ENCODE measurements around the gene CXCL17.
"Not testable (repeated sequence)": the region's sequence is repeated elsewhere in the genome, so short reads cannot be mapped to it uniquely, and the experiment has no call there.

CXCL17 gene

DNA sequence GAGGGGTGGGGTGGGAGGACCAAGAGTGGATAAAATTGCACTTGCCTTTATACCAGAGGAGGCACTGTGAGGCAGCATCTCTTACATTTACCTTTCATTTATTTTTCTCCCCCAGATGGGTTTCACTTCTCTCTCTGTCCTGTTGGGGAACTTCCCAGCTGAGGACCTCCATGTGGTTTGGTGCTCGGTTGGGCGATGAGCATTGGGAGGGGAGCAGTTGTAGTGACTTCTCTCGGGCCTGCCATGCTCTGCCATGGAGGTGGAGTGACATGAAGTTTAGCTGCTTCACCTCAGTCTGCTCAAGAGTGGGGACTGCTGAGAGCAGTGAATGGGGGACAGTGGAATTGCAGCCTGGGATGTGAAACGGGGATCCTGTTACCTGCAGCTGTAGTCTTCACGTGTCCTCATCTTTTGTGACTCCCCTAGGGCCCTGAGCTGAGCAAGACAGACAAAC, 23.1 kb upstream of the CXCL17 start:
- DNase-seq (ENCODE audit: low read depth) = no peak

- no peak for DNase-seq (ENCODE audit: low read depth)
Observed at GRCh38 chr19:42461700-42462324, 19.1 kb upstream of the CXCL17 start.

- not testable (repeated sequence) for DNase-seq (ENCODE audit: low read depth)
Observed at GRCh38 chr19:42461231-42461630, 18.5 kb upstream of the CXCL17 start.

DNA sequence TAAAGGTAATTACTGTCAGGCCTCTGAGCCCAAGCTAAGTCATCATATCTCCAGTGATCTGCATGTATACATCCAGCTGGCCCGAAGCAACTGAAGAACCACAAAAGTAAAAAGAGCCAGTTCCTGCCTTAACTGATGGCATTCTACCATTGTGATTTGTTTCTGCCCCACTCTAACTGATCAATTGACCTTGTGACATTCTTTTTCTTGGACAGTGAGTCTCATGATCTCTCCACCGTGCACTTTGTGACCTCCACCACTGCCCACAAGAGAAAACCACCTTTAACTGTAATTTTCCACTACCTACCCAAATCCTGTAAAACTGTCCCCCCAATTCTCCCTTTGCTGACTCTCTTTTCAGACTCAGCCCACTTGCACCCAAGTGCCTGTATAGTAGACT, 17.2 kb upstream of the CXCL17 start:
- no peak for DNase-seq (ENCODE audit: low read depth)

DNA sequence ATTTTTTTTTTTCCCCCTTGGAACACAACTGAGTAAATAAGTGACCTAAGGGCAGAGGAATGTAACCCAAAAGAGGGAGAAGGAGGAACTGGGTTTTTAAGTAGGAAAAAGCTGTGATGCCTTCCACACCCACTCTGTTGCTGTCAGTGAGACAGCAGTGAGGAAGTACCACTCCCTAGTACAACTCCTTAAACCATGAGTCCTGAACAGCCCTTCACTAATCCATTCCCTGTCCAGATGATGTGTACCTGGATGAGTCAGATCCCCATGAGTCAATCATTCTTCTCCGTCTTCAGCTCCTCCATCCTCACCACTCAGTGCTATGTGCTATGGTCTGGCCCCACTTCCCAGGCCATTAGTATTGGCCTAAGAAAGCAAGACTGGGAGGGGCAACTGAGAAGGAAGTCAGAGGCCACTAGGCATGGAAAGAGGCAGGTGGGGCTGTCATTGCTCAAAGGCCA, 12.9 kb upstream of the CXCL17 start:
- no peak for DNase-seq (ENCODE audit: low read depth)

DNA sequence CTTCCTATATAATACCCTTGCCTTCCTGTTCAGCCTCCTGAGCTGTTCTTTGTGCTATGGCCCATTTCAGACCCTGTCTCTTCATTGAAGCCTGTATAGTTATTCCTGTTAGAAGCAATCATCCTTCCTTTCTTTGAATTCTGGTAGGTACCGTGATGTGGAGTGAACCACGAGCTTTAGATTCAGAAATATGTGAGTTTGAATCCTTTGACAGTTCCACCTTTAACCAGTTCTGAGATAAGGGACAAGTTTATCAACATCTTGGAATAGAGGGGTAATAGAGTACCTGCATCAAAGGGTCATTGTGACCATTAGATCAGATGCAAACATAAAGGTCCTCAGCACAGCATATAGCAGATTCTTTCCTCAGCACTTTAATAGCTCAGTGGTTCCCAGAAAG, 12.3 kb upstream of the CXCL17 start:
- no peak for DNase-seq (ENCODE audit: low read depth)

DNA sequence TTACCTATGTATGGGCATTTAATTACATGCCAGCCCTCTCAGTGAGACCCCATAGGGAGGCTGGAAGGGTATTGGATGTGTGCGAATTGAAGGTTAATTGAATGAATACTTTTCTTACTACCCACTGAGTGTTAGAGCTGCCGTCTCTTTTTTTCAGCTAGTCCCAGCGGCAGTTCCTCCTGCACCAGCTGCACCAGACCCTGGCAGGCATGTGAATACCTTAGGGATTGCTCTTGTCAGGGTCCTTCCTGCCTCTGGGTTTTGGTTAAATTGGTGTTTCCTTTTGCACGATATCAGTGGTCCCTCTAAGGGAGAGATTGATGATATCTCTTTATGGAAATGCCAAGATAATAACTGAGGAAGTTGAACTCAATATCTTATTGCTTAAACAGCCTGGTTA, 9.8 kb upstream of the CXCL17 start:
- DNase-seq (ENCODE audit: low read depth) = no peak

- peak; percentile 81 for DNase-seq (ENCODE audit: low read depth)
Observed at GRCh38 chr19:42450314-42450934, 7.7 kb upstream of the CXCL17 start.

DNA sequence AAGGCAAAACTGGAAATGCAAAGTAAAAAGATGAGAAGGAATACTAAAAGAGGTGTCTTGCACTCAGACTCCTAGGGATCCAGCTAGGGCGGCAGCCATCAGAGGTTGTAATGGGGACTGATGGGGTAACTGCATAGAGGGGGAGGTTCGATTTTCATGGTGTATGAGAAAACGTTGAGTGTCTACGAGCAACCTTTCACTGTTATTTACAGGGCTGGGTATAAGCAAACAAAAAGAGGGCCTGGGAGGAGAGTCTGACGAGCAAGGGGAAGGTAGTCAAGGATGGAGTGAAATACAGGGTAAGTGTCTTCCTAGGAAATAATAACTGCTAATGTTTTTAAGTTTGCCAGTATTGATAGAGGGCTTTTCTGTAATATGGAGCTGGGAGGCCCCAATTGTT, 5.6 kb upstream of the CXCL17 start:
- DNase-seq (ENCODE audit: low read depth) = not testable (repeated sequence)

- DNase-seq (ENCODE audit: low read depth) = no peak
Observed at GRCh38 chr19:42445948-42446347, 3.2 kb upstream of the CXCL17 start.

DNA sequence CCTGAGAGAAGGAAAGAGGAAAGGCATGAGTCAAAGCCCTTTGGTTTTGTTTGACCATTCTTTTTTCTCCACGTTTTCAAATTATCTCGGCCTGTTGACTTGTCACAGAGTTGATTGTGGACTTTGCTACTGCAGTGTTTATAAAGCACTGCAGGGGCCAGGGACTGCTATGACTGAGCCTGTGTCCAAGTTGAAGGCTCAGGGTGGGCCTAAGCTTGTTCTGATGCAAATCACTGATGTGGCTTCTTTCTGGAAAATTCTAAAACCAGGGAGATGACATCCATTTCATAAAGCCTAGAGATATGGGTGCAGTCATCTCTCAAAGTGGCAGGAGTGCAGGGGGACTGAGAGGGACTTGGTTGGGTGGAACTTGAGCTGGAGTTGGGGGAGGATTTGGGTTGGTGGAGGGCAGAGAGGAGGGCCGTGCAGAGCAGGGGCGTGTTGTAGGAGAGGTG, 1.2 kb upstream of the CXCL17 start:
- DNase-seq (ENCODE audit: low read depth) = no peak

- DNase-seq (ENCODE audit: low read depth) = no peak
Observed at GRCh38 chr19:42441049-42441445, 1.7 kb downstream of the CXCL17 start.

DNA sequence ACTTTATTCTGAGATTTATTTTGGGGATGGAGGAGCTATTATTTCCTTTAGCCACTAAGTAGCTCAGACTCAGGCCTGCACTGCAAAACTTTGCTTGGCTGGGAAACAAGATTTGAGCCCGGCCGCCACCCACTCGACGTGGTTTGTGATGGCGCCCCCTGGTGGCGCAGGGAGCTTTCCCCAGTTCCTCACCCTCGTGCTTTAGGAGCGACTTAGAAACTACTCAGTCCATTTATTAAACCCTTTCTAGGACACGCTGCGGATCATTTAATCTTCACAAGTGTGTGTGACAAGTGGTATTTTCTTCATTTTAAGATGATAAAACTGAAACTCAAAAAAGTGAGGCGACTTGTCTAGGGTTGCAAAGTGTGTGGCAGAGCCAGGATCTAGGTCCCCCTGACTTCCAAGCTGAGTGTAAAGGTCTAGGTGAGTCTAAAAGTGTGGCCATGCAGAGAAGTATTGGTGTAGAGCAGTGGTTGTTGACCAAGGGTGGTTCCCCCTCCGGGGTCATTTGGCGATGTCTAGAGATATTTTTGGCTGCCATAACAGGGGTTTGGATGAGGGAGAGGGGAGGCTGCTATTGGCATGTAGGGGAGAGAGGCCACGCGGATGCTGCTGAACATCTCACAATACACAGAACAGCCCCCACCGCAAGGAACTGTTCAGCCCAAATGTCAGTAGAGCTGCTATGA, 2.2 kb downstream of the CXCL17 start:
- peak; percentile 75 for DNase-seq (ENCODE audit: low read depth)

DNA sequence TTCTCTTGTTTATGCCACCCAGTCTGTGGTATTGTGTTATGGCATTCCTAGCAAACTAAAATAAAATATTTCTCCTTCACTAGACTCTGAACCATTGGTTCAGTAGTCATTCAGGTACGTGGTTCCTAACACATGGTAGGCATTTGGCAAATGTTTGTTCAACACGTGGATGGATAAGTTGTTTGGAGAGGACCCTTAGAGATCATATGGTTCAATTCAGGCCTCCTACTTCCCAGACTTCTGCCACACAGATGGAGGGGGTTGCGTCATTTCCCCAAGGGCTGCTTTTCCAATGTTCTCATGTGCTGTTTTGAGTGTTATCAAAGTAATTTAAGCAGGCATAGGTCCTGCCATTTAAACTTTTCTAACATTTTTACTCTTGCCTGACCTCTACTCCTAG, 6.7 kb downstream of the CXCL17 start:
- peak; percentile 34 for DNase-seq (ENCODE audit: low read depth)

- no peak for DNase-seq (ENCODE audit: low read depth)
Observed at GRCh38 chr19:42435316-42435715, 7.4 kb downstream of the CXCL17 start.

DNA sequence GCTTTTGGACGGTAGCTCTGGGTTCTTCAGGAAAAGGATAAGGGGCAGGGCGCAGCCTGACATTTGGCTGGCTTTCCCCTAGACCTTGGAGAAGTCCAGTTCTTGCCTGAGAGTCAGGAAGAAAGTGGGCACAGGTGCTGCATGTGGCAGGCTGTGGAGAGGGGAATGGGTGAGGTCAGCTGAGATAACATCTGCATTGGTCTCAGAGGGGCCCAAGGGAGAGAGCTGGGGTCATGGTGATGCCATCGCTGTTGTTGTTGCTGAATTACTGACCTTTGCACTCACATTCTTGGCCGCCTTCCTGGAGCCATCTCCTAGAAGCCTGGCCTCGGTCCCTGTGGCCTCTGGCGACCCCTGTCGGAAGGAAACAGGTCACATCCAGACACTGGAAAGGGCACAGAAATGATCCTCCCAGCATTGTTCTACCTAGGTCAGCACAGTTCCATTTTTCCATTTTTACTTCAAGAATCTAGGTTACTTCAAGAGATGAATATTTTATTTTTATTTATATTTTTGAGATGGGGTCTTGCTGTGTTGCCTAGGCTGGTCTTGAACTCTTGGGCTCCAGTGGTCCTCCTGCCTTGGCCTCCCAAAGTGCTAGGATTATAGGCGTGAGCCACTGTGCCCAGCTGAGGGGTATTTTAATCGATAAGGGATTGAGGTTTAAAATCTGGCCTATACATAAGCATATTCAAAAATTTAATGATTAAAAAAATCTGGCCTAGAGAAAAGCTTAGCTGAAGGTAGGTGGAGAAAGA, 9.1 kb downstream of the CXCL17 start:
- peak; percentile 53 for DNase-seq (ENCODE audit: low read depth)

DNA sequence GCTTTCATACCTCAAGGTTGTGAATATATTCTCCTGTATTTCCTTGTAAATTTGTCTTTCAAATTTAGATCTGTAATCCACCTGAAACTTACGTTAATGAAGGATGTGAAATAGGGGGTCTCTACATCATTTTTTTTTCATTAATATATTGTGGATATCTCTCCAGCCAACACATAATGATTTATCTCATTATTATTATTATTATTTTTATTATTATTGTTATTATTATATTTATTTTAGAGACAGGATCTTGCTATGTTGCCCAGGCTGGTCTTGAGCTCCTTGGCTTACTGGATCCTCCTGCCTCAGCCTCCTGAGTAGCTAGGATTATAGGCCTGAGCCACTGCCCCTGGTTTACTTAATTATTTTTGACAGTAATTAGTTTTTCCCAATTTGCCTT, 11.3 kb downstream of the CXCL17 start:
- no peak for DNase-seq (ENCODE audit: low read depth)

- no peak for DNase-seq (ENCODE audit: low read depth)
Observed at GRCh38 chr19:42428676-42429075, 14.1 kb downstream of the CXCL17 start.

DNA sequence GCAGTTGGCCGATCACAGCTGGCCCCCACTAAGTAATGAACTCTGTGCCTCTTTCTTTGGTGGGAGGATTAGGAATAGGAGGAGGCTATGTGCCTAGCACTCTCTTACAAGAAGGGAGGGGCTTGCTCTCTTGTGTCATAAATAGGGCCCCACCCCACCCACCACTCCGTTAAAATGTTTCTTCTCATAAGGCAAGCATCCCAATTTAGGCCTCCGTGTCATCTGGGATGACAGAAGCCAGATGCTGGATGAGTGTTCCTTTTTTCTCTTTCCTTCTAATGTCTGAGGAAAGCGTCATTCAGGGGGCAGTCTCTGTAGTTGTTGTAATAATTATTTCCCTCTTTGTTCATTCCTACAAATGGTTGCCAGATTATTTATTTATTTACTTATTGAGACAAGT, 15.4 kb downstream of the CXCL17 start, which contains the start of gene LIPE:
Gene LIPE, minus strand, starts transcription at position 76 of the 400 bp plus-strand sequence. CDS start 239 bp downstream, outside the sequence.
- no peak for DNase-seq (ENCODE audit: low read depth)

- DNase-seq (ENCODE audit: low read depth) = no peak
Observed at GRCh38 chr19:42426643-42427042, 16.1 kb downstream of the CXCL17 start.

DNA sequence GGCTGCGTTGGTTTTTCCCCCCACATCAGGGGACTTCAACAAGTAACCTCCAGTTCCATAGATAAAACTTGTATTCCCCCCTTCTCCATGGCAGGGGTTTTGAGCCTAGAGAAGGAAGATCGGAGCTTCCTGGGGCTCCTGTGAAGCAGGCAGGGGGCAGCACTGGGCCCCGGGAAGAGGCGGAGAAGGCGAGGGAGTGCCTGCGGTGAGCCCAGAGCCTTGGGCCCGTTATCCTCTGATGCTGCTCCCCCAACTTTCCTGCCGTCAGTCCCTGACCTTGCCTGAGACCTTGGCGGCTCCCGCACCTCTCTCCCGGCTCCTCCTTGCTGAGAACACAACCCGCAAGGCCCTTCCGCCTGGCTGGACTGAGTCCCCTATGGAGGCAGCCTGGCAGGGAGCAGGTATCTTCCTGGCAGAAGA, 18.0 kb downstream of the CXCL17 start:
- no peak for DNase-seq (ENCODE audit: low read depth)

DNA sequence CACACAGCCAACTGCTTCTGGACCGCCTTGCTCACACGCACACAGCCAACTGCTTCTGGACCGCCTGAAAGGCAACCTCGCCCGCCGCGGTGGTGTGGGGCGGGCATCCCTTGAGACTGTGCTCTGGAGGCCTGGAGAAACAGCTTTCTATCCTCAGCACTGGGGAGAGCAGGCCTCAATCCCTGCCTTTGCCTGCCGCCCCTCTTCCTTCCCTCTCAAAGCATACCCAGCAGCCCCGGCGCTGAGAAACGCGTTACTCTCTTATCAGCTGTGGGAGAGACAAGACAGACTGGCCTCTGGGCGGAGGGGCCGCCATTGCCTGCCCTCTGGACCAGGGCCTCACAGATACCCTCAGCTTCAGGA, 18.4 kb downstream of the CXCL17 start:
- no peak for DNase-seq (ENCODE audit: low read depth)

All from iris pigment epithelial cell (primary cell).